ENCODE measurements around the gene ECE2.

Gene ECE2

GRCh38 chr3:184335661-184336546 is 60.1 kb downstream of the ECE2 start:
- no peak for TF ChIP-seq EZH2phosphoT487 (IDR thresholded peaks at IDR 0.05; ENCODE audit: borderline replicate concordance, low read length)
- TF ChIP-seq, protein P1, sequence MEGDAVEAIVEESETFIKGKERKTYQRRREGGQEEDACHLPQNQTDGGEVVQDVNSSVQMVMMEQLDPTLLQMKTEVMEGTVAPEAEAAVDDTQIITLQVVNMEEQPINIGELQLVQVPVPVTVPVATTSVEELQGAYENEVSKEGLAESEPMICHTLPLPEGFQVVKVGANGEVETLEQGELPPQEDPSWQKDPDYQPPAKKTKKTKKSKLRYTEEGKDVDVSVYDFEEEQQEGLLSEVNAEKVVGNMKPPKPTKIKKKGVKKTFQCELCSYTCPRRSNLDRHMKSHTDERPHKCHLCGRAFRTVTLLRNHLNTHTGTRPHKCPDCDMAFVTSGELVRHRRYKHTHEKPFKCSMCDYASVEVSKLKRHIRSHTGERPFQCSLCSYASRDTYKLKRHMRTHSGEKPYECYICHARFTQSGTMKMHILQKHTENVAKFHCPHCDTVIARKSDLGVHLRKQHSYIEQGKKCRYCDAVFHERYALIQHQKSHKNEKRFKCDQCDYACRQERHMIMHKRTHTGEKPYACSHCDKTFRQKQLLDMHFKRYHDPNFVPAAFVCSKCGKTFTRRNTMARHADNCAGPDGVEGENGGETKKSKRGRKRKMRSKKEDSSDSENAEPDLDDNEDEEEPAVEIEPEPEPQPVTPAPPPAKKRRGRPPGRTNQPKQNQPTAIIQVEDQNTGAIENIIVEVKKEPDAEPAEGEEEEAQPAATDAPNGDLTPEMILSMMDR (IDR thresholded peaks at IDR 0.05; ENCODE audit: low read depth, low read length, poor library complexity, severe bottlenecking) = no peak
- H3K4me1 ChIP-seq (ENCODE audit: control insufficient read depth, low read length) = peaks cover 22% of the 10 kb centered on the region
- peaks cover 47% of the 10 kb centered on the region for H3K36me3 ChIP-seq (ENCODE audit: control insufficient read depth, low read length)
- peak overlapping the region; percentile 79 for H3K4me2 ChIP-seq (ENCODE audit: low read length)
- H3F3A ChIP-seq (ENCODE audit: control insufficient read depth, insufficient read depth) = peaks cover 50% of the 10 kb centered on the region
- H3K27me3 ChIP-seq (ENCODE audit: control insufficient read depth, low read length) = peaks cover 3% of the 10 kb centered on the region; the same call in 1 of the 2 replicates
- H3K9me2 ChIP-seq (replicated peaks; ENCODE audit: control insufficient read depth, low read length) = no peaks in the 10 kb centered on the region
- H3K27ac ChIP-seq (ENCODE audit: low read depth, low read length) = 0 out of 2 replicates have a peak overlapping the region, but pooled peaks have one; percentile 24
- peaks cover 14% of the 10 kb centered on the region for H4K20me1 ChIP-seq (ENCODE audit: control insufficient read depth, insufficient read depth, low read depth, low read length)
- H3K79me2 ChIP-seq (ENCODE audit: control insufficient read depth, low read length) = no peaks in the 10 kb centered on the region
- H3K4me3 ChIP-seq (ENCODE audit: low read length) = peak overlapping the region; percentile 72
- H3K9me3 ChIP-seq (ENCODE audit: control insufficient read depth, insufficient read depth, low read length) = no peaks in the 10 kb centered on the region

- peaks cover 22% of the 10 kb centered on the region for H3K4me1 ChIP-seq (ENCODE audit: control insufficient read depth, low read length)
- no peaks in the 10 kb centered on the region for H3K9me3 ChIP-seq (ENCODE audit: control insufficient read depth, insufficient read depth, low read length)
- H3K27me3 ChIP-seq (ENCODE audit: control insufficient read depth, low read length) = peaks cover 3% of the 10 kb centered on the region; the same call in 1 of the 2 replicates
- H3K36me3 ChIP-seq (ENCODE audit: control insufficient read depth, low read length) = peaks cover 39% of the 10 kb centered on the region
- TF ChIP-seq, protein P1 (IDR thresholded peaks at IDR 0.05; ENCODE audit: low read depth, low read length, poor library complexity, severe bottlenecking) = no peak
- TF ChIP-seq EZH2phosphoT487 (IDR thresholded peaks at IDR 0.05; ENCODE audit: borderline replicate concordance, low read length) = no peak
- peak overlapping the region; percentile 79 for H3K4me2 ChIP-seq (ENCODE audit: low read length)
- no peak overlapping the region for H3K27ac ChIP-seq (ENCODE audit: low read depth, low read length)
- peaks cover 42% of the 10 kb centered on the region for H3F3A ChIP-seq (ENCODE audit: control insufficient read depth, insufficient read depth)
- H4K20me1 ChIP-seq (ENCODE audit: control insufficient read depth, insufficient read depth, low read depth, low read length) = peaks cover 14% of the 10 kb centered on the region
- H3K4me3 ChIP-seq (ENCODE audit: low read length) = peak overlapping the region; percentile 72
- H3K9me2 ChIP-seq (replicated peaks; ENCODE audit: control insufficient read depth, low read length) = no peaks in the 10 kb centered on the region
- H3K79me2 ChIP-seq (ENCODE audit: control insufficient read depth, low read length) = no peaks in the 10 kb centered on the region
Observed at GRCh38 chr3:184336547-184337398, 61.0 kb downstream of the ECE2 start.

DNA sequence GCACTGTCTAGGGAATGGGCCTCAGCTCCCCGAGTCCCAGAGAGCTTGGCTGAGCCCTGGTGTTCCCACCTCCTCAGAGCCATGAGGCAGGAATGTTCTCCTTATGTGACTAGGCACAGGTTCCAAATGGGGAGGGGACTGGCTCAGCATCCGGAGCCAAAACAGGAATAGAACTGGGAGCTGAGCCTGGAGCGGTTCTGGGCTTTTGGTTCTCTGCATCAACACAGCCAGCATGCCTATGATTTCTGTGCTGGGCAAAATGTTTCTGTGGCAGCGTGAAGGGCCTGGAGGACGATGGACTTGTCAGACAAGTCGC is 61.5 kb downstream of the ECE2 start, which contains the start of gene FAM131A:
TSS of gene FAM131A (plus strand) at position 202 of the 316 bp plus-strand sequence. CDS start at position 233, 31 bp downstream.
- Histone ChIP-seq H3K4me3 (ENCODE audit: low read length) (peak within 1 kb of the TSS; percentile 72), H3K9me3 (ENCODE audit: control insufficient read depth, insufficient read depth, low read length) (no peaks in the 10 kb centered on the region), H3K79me2 (ENCODE audit: control insufficient read depth, low read length) (no peaks in the 10 kb centered on the region), H3K36me3 (ENCODE audit: control insufficient read depth, low read length) (peaks cover 33% of the 10 kb centered on the region), H3K27ac (ENCODE audit: low read depth, low read length) (no peak within 1 kb of the TSS), H3K27me3 (ENCODE audit: control insufficient read depth, low read length) (peaks cover 3% of the 10 kb centered on the region; the same call in 1 of the 2 replicates), H3K4me2 (ENCODE audit: low read length) (peak within 1 kb of the TSS; percentile 79), H3K4me1 (ENCODE audit: control insufficient read depth, low read length) (peaks cover 22% of the 10 kb centered on the region), H4K20me1 (ENCODE audit: control insufficient read depth, insufficient read depth, low read depth, low read length) (peaks cover 13% of the 10 kb centered on the region), H3K9me2 (replicated peaks; ENCODE audit: control insufficient read depth, low read length) (no peaks in the 10 kb centered on the region), H3F3A (ENCODE audit: control insufficient read depth, insufficient read depth) (peaks cover 36% of the 10 kb centered on the region)
- TF ChIP-seq, protein P1 (IDR thresholded peaks at IDR 0.05; ENCODE audit: low read depth, low read length, poor library complexity, severe bottlenecking) = no peak
- TF ChIP-seq EZH2phosphoT487 (IDR thresholded peaks at IDR 0.05; ENCODE audit: borderline replicate concordance, low read length) = no peak

All from DOHH2 (cell line).